NCI-H146 (cell line): ENCODE data around the gene RASAL2.
"Not testable (repeated sequence)": the region's sequence is repeated elsewhere in the genome, so short reads cannot be mapped to it uniquely, and the experiment has no call there.

Source experiments
- DNase-seq: peaks from one replicate; lab custom pipeline; 2025; lab: John Stamatoyannopoulos, UW

RASAL2 gene

DNA sequence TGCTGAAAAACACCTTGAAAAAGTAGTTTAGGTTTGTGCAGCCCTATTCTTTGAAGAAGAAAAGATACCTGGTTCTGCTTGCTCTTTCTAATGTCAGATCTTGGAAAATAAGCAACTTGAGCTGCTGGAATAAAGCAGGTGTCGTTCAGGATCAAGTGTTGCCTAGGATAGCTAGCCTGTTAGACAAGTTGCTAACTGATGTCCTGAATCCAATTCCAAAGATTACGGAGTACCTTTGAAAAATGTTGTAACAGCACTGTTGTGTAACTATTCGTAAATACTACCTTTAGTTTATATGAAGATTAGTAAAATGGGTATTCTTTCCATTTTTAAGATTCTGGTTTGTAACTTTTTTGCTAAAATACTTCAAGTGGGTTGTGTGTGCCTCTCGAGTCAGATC, 251.3 kb downstream of the RASAL2 start:
- no peak for DNase-seq

DNA sequence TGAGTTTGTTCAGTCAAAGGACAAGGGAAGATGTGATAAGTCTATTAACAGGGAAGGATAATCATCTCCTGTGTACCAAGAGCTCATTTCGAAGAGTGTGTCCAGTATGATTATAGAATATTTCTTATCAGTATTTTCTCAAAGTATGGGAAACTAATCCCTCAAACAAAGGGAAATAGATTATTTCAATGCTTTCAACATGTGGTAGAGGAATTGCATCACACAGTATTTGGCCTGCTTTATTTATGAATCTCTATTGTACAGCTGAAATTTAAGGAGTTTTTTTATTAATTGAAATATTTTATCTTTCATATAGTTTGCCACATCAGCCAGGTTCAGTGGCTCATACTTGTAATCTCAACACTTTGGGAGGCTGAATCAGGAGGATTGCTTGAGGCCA, 251.9 kb downstream of the RASAL2 start:
- no peak for DNase-seq

- no peak for DNase-seq
Observed at GRCh38 chr1:178349801-178350200, 255.9 kb downstream of the RASAL2 start.

GRCh38 chr1:178351911-178352310, 258.0 kb downstream of the RASAL2 start:
- not testable (repeated sequence) for DNase-seq

DNA sequence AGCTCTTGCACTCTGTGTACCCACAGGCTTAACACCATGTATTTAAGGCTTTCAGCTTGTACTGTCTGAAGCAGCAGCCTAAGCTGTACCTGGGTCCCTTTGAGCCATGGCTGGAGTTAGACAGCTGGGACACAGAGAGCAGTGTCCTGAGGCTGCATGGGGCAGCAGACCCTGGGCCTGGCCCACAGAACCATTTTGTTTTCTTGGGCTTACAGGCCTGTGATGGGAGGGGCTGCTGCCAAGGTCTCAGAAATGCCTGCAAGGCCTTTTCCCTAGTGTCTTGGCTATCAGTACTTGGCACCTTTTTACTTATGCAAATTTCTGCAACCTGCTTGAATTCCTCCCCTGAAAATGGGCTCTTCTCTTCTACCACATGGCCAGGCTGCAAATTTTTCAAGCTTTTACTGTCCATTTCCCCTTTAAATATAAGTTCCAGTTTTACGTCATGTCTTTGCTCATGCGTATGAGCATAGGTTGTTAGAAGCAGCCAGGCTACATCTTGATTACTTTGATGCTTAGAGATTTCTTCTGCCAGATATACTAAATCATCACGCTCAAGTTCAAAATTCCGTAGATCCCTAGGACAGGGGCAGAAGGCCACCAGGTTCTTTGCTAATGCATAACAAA, 259.0 kb downstream of the RASAL2 start:
- no peak for DNase-seq

DNA sequence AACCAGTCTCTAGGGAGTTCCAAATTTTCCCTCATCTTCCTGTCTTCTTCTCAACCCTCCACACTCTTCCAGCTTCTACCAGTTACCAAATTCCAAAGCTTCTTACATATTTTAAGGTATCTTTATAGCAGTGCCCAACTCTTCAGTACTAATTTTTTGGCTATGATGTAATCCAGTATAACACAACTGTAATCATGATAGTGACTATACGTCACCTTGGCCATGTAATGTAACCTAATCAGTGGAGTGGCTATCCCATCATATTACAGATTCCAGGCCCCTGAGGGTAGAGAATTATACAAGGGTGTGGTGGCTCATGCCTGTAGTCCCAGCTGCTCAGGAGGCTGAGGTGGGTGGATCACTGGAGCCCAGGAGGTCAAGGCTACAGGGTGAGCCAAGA, 259.6 kb downstream of the RASAL2 start:
- no peak for DNase-seq

GRCh38 chr1:178354816-178355215, 260.9 kb downstream of the RASAL2 start:
- DNase-seq: no peak

DNA sequence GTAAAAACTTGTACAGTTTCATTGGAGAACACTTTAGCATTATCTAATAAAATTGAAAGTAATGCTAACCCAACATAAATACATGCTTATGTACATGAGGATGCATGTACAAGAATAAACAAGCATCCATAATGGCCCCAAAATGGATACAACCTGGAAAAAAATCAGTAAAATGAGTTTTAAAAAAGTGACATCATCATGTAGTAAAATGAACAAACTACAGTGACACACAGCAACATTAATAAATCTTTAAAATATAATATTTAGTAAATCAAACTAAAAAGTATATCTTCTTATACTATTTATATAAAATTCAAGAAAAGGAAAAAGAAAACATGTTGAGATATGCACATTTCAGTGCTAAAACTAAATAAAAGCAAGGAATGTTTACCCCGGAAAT, 262.4 kb downstream of the RASAL2 start:
- DNase-seq: no peak

GRCh38 chr1:178358456-178358855, 264.6 kb downstream of the RASAL2 start:
- no peak for DNase-seq

DNA sequence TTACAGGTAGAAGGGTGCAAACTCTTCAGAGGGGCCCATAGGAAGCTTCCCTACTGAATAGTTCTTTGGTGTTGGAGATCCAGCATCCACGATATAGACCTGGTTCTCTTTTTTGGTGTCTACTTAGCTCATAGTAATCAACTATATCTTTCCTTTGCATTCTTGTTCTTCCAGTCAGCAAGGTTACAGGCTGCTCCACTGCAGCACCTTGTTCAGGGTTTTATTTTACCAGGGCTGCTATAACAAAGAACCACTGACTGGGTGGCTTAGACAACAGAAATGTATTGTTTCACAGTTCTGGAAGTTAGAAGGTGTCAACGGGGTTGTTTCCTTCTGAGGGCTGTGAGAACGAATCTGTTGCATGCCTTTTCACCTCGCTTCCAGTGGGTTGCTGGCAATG, 266.5 kb downstream of the RASAL2 start:
- no peak for DNase-seq

DNA sequence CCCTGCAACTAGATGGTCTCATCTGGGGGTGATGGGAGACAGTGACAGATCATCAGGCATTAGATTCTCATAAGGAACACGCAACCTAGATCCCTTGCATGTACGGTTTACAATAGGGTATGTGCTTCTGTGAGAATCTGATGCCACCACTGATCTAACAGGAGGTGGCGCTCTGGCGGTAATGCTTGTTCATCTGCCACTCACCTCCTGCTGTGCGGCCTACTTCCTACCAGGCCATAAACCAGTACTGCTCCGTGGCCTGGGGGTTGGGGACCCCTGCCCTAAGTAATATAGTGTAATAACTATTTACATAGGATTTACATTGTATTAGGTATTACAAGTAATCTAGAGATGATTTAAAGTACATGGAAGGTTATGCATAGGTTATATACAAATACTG, 267.9 kb downstream of the RASAL2 start:
- no peak for DNase-seq

DNA sequence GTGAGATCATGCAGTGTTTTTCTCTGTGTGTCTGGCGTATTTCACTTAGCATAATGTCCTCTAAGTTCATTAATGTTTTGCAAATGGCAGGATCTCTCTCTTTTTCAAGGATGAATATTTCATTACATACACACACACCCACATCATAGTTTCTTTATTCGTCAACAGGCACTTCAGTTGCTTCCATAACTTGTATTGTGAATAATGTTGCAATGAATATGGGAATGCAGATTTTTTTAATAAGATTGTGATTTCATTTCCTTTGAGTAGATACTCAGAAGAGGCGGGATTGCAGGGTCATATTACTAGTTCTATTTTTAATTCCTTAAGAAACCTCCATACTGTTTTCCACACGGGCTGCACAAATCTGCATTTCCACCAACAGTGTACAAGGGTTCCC, 268.8 kb downstream of the RASAL2 start:
- no peak for DNase-seq

DNA sequence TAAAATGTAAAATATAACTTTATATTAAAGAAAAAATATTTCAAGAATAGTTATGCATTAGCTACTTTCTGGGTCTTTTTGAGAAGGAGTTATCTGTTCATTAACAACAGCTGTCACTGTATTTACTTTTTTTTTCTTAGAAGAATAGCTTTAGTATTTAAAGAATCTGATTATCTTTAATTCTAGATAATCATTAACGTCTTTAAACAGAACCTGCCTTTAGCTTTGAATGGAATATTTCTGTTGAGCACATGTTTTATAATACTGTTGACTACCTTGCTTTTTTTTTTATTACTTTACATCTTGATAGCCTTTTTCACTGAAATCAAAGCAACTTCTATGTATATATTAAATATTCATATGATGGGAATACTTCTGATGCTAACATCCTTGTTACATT, 270.9 kb downstream of the RASAL2 start:
- no peak for DNase-seq

GRCh38 chr1:178367151-178367550, 273.2 kb downstream of the RASAL2 start:
- DNase-seq: no peak

GRCh38 chr1:178368208-178368607, 274.3 kb downstream of the RASAL2 start:
- DNase-seq: no peak

- DNase-seq: no peak
Observed at GRCh38 chr1:178371235-178371634, 277.3 kb downstream of the RASAL2 start.

DNA sequence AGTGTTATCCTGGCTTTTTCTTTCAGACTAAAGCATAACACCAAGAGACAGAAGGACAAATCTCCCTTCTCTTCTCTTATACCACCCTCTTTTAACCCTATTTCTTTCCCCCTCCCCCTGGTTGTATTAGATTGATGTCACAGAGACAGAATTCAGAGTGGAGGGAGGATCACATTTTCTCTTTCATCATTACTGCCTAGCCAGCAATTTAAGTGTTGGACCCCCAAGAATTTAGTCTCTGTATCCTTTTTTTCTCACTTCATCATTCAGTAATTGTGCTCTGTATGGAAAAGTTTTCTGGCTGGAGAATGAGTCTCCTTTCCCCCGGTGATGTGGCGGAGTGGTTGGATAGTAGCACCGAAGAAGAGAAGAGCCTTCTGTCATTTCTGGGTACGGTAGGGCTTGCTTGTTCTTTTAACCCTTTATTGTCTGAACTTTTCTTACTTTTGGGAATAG, 278.1 kb downstream of the RASAL2 start:
- no peak for DNase-seq

GRCh38 chr1:178374016-178374415, 280.1 kb downstream of the RASAL2 start:
- no peak for DNase-seq

GRCh38 chr1:178376008-178376407, 282.1 kb downstream of the RASAL2 start:
- no peak for DNase-seq

DNA sequence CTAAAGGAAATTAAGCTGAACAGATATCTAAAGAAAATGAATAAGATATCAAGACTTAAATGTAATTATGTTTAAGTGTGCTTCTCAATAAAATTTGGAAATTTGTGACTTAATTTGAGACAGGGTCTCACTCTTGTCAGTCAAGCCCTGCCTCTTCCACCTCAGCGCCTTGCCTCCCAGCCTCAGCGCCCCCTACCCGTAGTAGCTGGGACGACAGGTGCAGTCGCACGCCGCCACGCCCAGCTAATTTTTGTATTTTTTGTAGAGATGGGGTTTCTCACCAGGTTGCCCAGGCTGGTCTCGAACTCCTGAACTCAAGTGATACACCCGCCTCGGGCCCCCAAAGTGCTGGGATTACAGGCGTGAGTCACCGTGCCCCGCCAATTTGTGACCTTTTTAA, 285.9 kb downstream of the RASAL2 start:
- DNase-seq: no peak

DNA sequence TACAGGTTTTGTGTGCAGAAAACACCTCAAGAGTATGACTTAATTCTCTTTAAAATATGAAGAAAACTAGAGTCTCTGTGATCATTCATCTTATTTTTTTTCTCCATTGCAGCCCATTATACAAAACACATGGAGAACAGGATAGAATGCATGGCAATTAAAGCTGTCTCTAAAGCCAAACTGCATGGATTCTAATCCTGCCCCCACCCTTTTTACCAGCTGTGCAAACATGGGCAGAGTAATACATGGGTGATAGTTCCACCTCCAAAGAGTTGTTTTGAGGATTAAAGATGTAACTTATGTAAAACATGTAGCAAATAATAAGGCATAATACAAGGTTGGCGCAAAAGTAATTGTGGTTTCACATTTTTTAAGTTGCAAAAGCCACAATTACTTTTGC, 288.5 kb downstream of the RASAL2 start:
- peak; percentile 66 for DNase-seq

DNA sequence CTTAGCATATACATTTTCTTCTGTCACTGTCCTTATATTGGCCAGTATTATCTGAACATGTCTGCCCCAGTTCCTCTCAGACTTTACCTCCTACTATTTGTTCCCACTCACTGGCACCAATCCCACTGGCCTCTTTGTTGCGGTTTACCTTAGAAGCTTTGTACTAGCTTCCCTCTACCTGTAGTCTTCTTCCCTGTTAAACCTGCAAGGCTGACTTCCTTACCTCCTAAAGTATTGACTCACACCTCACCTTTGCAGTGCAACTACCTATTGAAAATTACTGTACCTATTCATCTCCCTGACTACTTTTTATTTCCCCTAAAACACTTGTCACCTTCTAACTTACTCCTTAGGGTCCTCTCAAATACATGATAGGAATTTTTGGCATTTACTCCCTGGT, 291.8 kb downstream of the RASAL2 start:
- no peak for DNase-seq

- DNase-seq: no peak
Observed at GRCh38 chr1:178388418-178389145, 294.7 kb downstream of the RASAL2 start.

DNA sequence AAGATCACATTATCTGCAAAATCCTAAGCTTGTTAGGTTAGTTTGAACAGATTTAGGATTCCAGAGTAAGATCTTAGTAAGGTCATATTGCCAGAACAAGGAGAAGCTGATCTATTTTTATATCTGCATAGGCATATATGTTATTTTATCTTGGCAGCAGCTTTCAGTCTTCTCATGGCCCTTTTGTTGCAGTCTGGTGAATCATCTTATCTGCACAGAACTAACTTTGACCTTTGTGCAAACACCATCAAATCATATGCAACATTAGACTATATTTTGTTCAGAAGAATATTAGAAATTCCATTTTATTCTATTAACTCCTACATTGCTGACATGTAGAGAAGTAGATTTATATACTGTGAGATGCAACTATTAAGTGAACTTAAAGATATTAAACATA, 295.5 kb downstream of the RASAL2 start:
- DNase-seq: no peak
